Activated CD4-positive, alpha-beta T cell treated with anti-CD3 and anti-CD28 coated beads for 36 hours (primary cell): ENCODE results near the gene STARD10. TPM values are rescaled to one million over a fixed set of nuclear protein-coding genes. Genes with fewer than 3 reads are reported as not detected.
"Not testable (repeated sequence)": the region's sequence is repeated elsewhere in the genome, so short reads cannot be mapped to it uniquely, and the experiment has no call there.

Experiments used
- ATAC-seq: fragments of 200-7000 bp; cut with Tn5 transposase; one replicate; pipeline ENCODE4 v1.10.0; 2021; ENCODE audit warnings: mild to moderate bottlenecking, moderate library complexity
- CTCF ChIA-PET: fragments of 350-600 bp; sonication (Branson Sonifier 250); formaldehyde crosslinking; loops from one replicate; lab custom pipeline; 2021; ENCODE audit warnings: antibody characterized with exemption; lab: Charles Lee
- POLR2A ChIA-PET: fragments of 350-600 bp; sonication (Branson Sonifier 250); formaldehyde crosslinking; loops from one replicate; lab custom pipeline; 2021; ENCODE audit warnings: antibody characterized with exemption, inconsistent platforms; lab: Charles Lee
- DNase-seq: peaks from one replicate; pipeline ENCODE4 v3.0.0-alpha.2; 2020
- H3K27ac Mint-ChIP-seq: one replicate; pipeline ENCODE4 v1.8.0; 2021; ENCODE audit warnings: mixed read lengths
- H3K27me3 Mint-ChIP-seq: one replicate; pipeline ENCODE4 v1.8.0; 2021; ENCODE audit warnings: mixed read lengths
- H3K36me3 Mint-ChIP-seq: one replicate; pipeline ENCODE4 v1.8.0; 2021; ENCODE audit warnings: low read depth, mixed read lengths
- H3K4me1 Mint-ChIP-seq: one replicate; pipeline ENCODE4 v1.8.0; 2021; ENCODE audit warnings: mixed read lengths
- H3K4me3 Mint-ChIP-seq: one replicate; pipeline ENCODE4 v1.8.0; 2021; ENCODE audit warnings: mild to moderate bottlenecking, moderate library complexity, mixed read lengths
- H3K9me3 Mint-ChIP-seq: one replicate; pipeline ENCODE4 v1.8.0; 2021; ENCODE audit warnings: low read depth, mixed read lengths
- intact Hi-C, 2 experiments: fragments of 100-400 bp; cut with DNase I in 1 of 2; cut with micrococcal nuclease in 1 of 2; formaldehyde crosslinking; loops; one replicate each; pipeline versions ENCODE4 v1.14.2 to v1.15.1; 2022 to 2024; cut with DNase I, micrococcal nuclease
- total RNA-seq, 2 experiments: library from RNA; stranded (reverse); gene quantifications; one replicate each; pipeline ENCODE4 v1.2.3, GENCODE V29; 2021

Gene STARD10
- total RNA-seq, 2 experiments from 2014 or later, result 8.3 to 12.9 TPM

DNA sequence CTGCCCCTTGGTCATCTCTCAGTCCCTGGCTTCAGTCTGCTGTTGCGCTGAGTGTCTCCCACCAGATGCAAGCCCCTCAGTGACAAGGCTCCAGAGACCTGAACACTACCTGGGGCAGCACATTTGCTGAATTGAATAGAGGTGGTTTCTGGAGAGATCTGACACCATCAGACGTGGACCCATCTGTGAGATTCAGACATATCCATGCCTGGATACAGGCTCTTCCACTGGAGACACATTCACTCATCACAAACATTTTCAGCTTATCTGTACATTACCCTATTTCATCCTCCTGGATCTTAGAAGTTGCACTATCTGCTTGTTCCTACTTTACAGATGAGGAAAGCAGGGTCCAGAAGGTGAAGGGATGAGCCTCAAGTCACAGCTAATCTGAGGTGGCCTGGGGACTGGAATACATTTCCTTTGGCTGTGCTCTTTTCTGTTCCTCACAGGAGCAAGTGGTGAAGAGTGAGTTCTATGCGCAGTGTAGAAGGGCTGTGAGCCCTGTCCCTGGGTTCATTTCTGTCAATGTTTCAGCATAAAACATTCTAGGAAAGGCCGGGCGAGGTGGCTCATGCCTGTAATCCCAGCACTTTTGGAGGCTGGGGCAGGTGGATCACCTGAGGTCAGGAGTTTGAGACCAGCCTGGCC, 39.4 kb upstream of the STARD10 start:
- intact Hi-C loops, result no loop called here
- H3K27ac Mint-ChIP-seq, result no peak overlapping the region
- H3K36me3 Mint-ChIP-seq, result peaks cover 6% of the 10 kb centered on the region
- DNase-seq (no peak), ATAC-seq (no peak)
- no peak overlapping the region for H3K4me3 Mint-ChIP-seq
- CTCF ChIA-PET, result interaction anchor here (0.6 to 2.9 kb wide), 8 partner anchors 8 to 348 kb away, joined by 3 to 55 read pairs (median 4); no protein-coding TSS in a partner anchor
- no peaks in the 10 kb centered on the region for H3K27me3 Mint-ChIP-seq
- peaks cover 10% of the 10 kb centered on the region for H3K4me1 Mint-ChIP-seq
- H3K9me3 Mint-ChIP-seq, result no peaks in the 10 kb centered on the region
- POLR2A ChIA-PET, result no interaction called here

DNA sequence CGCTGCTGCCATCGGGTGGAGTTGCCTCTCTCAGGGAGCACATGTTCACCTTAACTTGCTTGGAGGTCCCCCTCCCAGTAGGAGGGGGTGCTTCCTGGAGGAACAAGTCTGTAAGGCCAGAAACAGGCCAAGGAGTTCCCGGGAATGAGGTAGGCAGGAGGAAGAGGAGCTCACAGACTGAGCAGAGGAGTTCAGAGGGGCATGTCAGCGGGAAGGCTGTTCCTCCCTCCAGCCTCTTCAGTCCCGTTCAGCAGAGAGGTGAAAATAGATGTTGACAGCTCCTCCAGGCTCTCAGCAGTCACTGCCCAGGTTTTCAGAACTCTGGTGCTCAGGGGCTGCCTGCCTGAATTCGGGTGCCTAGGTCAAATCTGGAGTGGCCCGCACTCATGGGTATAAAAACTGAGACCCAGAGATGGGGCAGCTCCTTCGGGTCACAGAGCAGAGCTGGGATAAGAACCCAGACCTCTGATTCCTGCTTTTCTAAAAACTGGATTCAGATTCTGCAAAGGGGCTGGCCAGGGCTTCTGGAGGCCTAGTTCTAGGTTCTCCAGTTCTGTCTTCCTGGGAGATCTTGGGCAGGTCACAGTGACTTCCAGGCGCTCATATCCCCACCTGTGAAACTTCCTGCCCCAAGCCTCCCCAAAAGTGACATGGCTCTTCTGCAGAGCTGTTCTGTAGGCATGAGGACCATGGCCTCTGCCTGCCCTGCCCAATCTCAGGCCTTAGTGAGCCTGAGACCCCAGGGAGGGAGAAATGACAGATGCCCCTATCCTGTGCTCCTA, 38.6 kb upstream of the STARD10 start:
- DNase-seq (no peak), ATAC-seq (no peak)
- Mint-ChIP-seq H3K36me3 (peaks cover 6% of the 10 kb centered on the region), H3K9me3 (no peaks in the 10 kb centered on the region), H3K27me3 (no peaks in the 10 kb centered on the region), H3K4me1 (peaks cover 17% of the 10 kb centered on the region), H3K4me3 (no peak overlapping the region), H3K27ac (peak overlapping the region; percentile 2)
- ChIA-PET POLR2A (interaction anchor here (1.6 kb wide), 1 partner anchor 345 kb away, joined by 4 read pairs; no protein-coding TSS in a partner anchor), CTCF (interaction anchor here (0.6 to 2.9 kb wide), 23 partner anchors 8 to 415 kb away, joined by 3 to 55 read pairs (median 3); partner anchors contain the start of gene STARD10)
- intact Hi-C loops, result no loop called here

DNA sequence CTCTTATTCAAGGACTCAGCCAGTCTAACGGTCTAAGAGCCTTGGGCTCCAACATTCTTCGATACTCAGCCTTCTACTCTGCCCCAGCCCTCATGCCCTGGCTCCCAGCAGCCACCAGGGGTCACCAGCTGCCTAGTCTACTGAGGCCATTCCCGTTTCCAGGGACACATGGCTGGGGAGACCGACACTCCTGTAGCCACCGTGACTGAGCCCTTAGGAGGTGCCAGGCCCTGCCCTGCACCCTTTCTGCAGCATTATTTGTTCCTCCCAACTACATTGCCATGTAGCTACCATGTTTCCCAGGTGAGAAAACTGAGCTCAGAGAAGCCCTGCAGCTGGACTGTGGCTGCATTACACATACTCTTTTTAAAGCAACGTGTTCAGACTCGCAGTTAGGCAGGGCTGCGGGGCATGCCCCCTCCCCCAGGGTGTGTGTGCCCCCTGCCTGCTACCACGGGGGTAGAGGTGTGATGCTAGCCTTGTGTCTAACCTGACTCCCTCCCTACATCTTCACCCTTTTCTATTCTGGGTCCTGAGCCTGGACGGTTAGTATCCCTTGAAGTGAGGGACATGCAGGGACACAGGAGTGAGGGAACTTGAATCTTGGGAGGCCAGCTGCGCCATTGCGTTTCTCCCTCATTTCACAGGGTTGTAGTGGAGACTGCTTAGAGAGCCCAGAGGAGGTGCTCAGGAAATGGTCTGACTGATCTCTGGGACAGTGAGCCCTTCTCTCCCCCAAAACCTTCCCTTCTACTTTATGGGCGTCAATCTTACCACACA, 37.9 kb upstream of the STARD10 start:
- ChIA-PET POLR2A (interaction anchor here (1.6 kb wide), 1 partner anchor 346 kb away, joined by 4 read pairs; no protein-coding TSS in a partner anchor), CTCF (interaction anchor here (0.6 to 2.9 kb wide), 27 partner anchors 8 to 458 kb away, joined by 3 to 55 read pairs (median 3); partner anchors contain the start of gene STARD10)
- peak; percentile 64 for ATAC-seq
- intact Hi-C loops, result loop anchor here (1.0 kb wide), 2 partner anchors 347 to 411 kb away; no protein-coding TSS in a partner anchor
- peaks cover 20% of the 10 kb centered on the region for H3K4me1 Mint-ChIP-seq
- H3K27ac Mint-ChIP-seq, result peak overlapping the region; percentile 2
- H3K4me3 Mint-ChIP-seq, result no peak overlapping the region
- H3K27me3 Mint-ChIP-seq, result no peaks in the 10 kb centered on the region
- H3K36me3 Mint-ChIP-seq, result peaks cover 6% of the 10 kb centered on the region
- no peaks in the 10 kb centered on the region for H3K9me3 Mint-ChIP-seq
- DNase-seq, result peak; percentile 75

DNA sequence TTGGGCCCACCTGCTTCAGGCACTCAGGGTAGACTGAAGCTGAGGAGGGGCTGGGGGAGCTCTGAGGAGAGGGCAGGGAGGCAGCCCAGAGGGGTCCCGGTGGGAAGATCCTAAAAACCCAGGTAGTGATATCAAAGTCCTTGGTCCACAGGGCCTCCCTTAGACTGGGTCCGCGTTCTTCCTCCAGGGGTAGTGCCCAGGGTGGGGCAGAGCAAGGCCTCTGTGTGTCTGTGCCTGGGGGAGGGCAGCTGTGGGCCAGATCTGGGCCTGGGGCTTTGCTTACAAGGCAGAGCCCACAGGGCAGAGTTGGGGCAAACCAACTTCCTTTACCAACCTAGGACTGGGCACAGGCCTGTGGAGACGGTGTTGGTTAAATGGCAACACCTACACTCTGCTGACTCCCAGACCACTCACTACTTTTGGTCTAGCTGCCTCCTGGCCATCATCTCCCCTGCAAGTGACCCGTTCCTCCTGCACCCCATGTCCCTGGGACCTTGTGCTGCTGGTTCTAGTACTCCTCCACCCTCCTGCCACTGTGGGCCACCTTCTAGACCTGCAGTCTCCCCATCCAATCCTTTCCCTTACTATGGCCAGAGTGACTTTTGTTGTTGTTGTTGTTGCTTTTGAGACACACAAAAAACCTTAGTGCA, 36.2 kb upstream of the STARD10 start:
- Mint-ChIP-seq H3K4me3 (no peak overlapping the region), H3K36me3 (peaks cover 10% of the 10 kb centered on the region), H3K4me1 (peaks cover 16% of the 10 kb centered on the region), H3K27ac (no peak overlapping the region), H3K27me3 (no peaks in the 10 kb centered on the region), H3K9me3 (no peaks in the 10 kb centered on the region)
- POLR2A ChIA-PET, result no interaction called here
- DNase-seq, result no peak
- intact Hi-C loops, result no loop called here
- CTCF ChIA-PET, result interaction anchor here (0.5 to 2.9 kb wide), 6 partner anchors 17 to 348 kb away, joined by 3 to 55 read pairs (median 6); no protein-coding TSS in a partner anchor
- no peak for ATAC-seq

DNA sequence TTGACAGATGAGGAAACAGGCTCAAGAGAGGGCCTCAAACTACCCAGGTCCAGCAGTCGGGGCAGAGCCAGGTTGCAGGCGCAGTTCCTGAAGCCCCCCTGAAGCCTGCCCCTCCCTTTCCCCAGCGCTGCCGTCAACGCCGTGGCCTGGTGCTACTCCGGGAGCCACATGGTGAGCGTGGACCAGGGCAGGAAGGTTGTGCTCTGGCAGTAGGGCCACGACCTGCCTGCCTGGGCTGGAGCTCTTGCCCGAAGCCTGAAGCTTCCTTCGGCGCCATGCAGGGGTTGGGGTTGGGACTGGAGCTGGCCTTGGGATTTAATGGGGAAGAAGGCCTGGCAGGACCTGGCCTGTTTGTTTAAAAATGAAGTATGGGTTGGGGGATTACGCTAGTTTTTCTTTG, 35.3 kb upstream of the STARD10 start:
- H3K27ac Mint-ChIP-seq, result no peak overlapping the region
- POLR2A ChIA-PET, result interaction anchor here (0.6 kb wide), 1 partner anchor 116 kb away, joined by 4 read pairs; no protein-coding TSS in a partner anchor
- CTCF ChIA-PET, result interaction anchor here (0.5 to 2.9 kb wide), 6 partner anchors 16 to 349 kb away, joined by 3 to 11 read pairs (median 4); no protein-coding TSS in a partner anchor
- intact Hi-C loops, result no loop called here
- H3K36me3 Mint-ChIP-seq, result peaks cover 13% of the 10 kb centered on the region
- H3K4me1 Mint-ChIP-seq, result peaks cover 11% of the 10 kb centered on the region
- no peaks in the 10 kb centered on the region for H3K27me3 Mint-ChIP-seq
- DNase-seq (no peak), ATAC-seq (no peak)
- no peaks in the 10 kb centered on the region for H3K9me3 Mint-ChIP-seq
- H3K4me3 Mint-ChIP-seq, result no peak overlapping the region

DNA sequence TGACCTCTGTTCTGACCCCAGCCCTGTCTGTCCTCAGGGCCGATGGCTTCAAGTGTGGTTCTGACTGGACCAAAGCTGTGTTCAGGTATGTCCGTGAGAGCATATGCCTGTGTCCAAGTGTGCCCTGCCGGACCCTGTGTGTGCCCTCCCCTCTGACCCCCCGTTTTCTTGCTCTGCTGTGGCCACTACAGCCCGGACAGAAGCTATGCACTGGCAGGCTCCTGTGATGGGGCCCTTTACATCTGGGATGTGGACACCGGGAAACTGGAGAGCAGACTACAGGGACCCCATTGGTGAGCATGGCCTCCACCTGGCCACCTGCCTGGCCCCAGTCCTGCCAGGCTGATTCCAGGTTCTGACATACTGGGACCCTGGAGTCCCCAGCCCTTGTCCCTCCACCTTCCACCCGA, 34.9 kb upstream of the STARD10 start:
- Mint-ChIP-seq H3K9me3 (no peaks in the 10 kb centered on the region), H3K27me3 (no peaks in the 10 kb centered on the region), H3K4me1 (peaks cover 11% of the 10 kb centered on the region), H3K4me3 (no peak overlapping the region), H3K36me3 (peaks cover 13% of the 10 kb centered on the region), H3K27ac (peak overlapping the region; percentile 23)
- no peak for DNase-seq
- CTCF ChIA-PET, result interaction anchor here (0.7 to 2.9 kb wide), 7 partner anchors 15 to 349 kb away, joined by 3 to 11 read pairs (median 4); no protein-coding TSS in a partner anchor
- intact Hi-C loops, result no loop called here
- ATAC-seq, result no peak
- POLR2A ChIA-PET, result interaction anchor here (0.6 to 1.0 kb wide), 2 partner anchors 13 to 115 kb away, joined by 4 to 8 read pairs; no protein-coding TSS in a partner anchor

DNA sequence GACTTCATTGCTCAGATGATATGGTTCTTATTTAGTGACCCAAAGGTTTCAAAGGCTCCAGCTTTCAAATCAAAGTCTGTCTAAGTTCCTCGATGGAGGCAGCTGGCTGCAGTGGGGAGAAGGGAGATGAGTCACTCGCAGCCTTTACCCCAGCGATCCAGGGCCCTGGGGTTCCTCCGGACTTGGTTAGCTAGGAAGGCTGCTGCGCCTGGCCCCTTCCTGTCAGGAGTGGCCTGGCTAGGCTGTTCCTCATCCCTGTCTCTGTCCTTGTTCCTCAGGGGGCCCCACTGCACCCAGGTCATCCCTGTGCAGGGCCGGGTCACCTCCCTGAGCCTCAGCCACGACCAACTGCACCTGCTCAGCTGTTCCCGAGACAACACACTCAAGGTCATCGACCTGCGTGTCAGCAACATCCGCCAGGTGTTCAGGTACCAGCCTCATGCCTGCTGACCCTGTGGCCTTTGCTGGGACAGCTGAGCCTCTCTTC, 34.3 kb upstream of the STARD10 start:
- DNase-seq (no peak), ATAC-seq (peak; percentile 22)
- intact Hi-C loops, result no loop called here
- Mint-ChIP-seq H3K36me3 (peaks cover 16% of the 10 kb centered on the region), H3K4me3 (no peak overlapping the region), H3K4me1 (peaks cover 11% of the 10 kb centered on the region), H3K9me3 (no peaks in the 10 kb centered on the region), H3K27ac (peak overlapping the region; percentile 82), H3K27me3 (no peaks in the 10 kb centered on the region)
- ChIA-PET POLR2A (interaction anchor here (0.6 to 1.0 kb wide), 4 partner anchors 12 to 585 kb away, joined by 3 to 8 read pairs (median 4); no protein-coding TSS in a partner anchor), CTCF (interaction anchor here (0.5 to 2.9 kb wide), 8 partner anchors 15 to 682 kb away, joined by 3 to 11 read pairs (median 4); no protein-coding TSS in a partner anchor)

DNA sequence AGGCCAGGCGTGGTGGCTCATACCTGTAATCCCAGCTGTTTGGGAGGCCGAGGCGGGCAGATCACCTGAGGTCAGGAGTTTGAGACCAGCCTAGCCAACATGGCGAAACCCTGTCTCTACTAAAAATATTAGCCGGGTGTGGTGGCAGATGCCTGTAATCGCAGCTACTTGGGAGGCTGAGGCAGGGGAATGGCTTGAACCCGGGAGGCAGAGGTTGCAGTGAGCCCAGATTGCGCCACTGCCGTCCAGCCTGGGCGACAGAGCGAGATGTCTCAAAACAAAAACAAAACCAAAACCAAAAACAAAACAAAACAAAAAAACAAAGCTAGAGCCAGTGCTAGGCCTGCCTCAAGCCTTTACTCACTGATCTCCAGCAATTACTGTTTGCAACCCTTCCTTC, 33.8 kb upstream of the STARD10 start:
- POLR2A ChIA-PET, result interaction anchor here (0.6 to 1.0 kb wide), 4 partner anchors 12 to 585 kb away, joined by 3 to 8 read pairs (median 4); no protein-coding TSS in a partner anchor
- DNase-seq, H3K9me3 Mint-ChIP-seq, H3K27me3 Mint-ChIP-seq, H3K4me3 Mint-ChIP-seq, intact Hi-C loops: not testable (repeated sequence)
- peak overlapping the region; percentile 82 for H3K27ac Mint-ChIP-seq
- CTCF ChIA-PET, result interaction anchor here (0.8 to 2.9 kb wide), 7 partner anchors 14 to 417 kb away, joined by 3 to 11 read pairs (median 5); no protein-coding TSS in a partner anchor
- peaks cover 18% of the 10 kb centered on the region for H3K36me3 Mint-ChIP-seq
- peak; percentile 72 for ATAC-seq
- peaks cover 11% of the 10 kb centered on the region for H3K4me1 Mint-ChIP-seq

DNA sequence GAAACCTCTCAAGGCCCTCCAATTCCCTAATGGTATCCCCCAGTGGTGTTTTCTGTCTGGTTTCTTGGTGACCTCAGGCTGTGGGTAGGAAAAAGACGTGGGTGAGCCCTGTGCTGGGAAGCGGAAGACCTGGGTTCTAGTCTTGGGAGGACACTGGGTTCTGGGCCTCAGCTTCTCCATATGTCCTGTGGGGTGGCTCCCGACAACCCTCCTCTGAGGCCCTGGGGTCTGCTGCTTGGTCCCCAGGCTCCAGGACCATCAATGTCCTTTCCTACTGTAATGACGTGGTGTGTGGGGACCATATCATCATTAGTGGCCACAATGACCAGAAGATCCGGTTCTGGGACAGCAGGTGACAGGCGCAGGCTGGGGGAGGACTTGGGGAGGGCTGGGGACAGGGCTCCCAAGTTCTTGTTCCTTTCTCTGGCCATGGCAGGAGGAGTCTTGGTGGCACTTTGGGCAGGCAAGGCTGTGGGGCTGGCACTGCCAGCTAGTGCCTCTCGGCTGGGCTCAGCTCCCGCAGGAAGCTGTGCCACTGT, 33.2 kb upstream of the STARD10 start:
- peak overlapping the region; percentile 64 for H3K27ac Mint-ChIP-seq
- H3K4me3 Mint-ChIP-seq, result no peak overlapping the region
- no peaks in the 10 kb centered on the region for H3K9me3 Mint-ChIP-seq
- ChIA-PET CTCF (interaction anchor here (0.7 to 2.9 kb wide), 4 partner anchors 14 to 418 kb away, joined by 3 to 11 read pairs (median 6); no protein-coding TSS in a partner anchor), POLR2A (no interaction called here)
- peaks cover 11% of the 10 kb centered on the region for H3K4me1 Mint-ChIP-seq
- peaks cover 19% of the 10 kb centered on the region for H3K36me3 Mint-ChIP-seq
- no peaks in the 10 kb centered on the region for H3K27me3 Mint-ChIP-seq
- intact Hi-C loops, result no loop called here
- ATAC-seq (no peak), DNase-seq (no peak)
